Caco-2 (cell line): ENCODE measurements around the gene KDM6A. TPM values are rescaled to one million over a fixed set of nuclear protein-coding genes. Genes with fewer than 3 reads are reported as not detected.

Experiments used
- BruUV-seq: library from RNA; stranded (reverse); fragments of 400-500 nt; replicated peaks from 2 replicates; lab custom pipeline; 2021; lab: Mats Ljungman, UMichigan
- CTCF ChIA-PET: fragments of 300-600 bp; sonication (Branson Sonifier 250); formaldehyde crosslinking; loops from one replicate; lab custom pipeline; 2022; ENCODE audit warnings: antibody characterized with exemption; lab: Charles Lee
- POLR2A ChIA-PET: fragments of 300-600 bp; sonication (Branson Sonifier 250); formaldehyde crosslinking; loops from one replicate; lab custom pipeline; 2022; ENCODE audit warnings: antibody characterized with exemption; lab: Charles Lee
- DNase-seq, 2 experiments: peaks; one replicate each; pipeline versions ENCODE4 v3.0.0 to v3.0.0-alpha.2; 2020 to 2022
- H3K27me3 ChIP-seq: replicated peaks from 2 replicates; pipeline ENCODE4 v1.6.0; 2011; ENCODE audit warnings: low read length; ENCODE audit not compliant: control insufficient read depth, insufficient read depth
- H3K36me3 ChIP-seq: 2 replicates; pipeline ENCODE4 v1.5.1; 2011; ENCODE audit warnings: low read length; ENCODE audit not compliant: control insufficient read depth, insufficient read depth
- H3K4me1 ChIP-seq: fragments of 250-450 bp; sonication (Bioruptor Pico); 2 replicates; pipeline ENCODE4 v1.5.1; 2020; ENCODE audit warnings: mild to moderate bottlenecking
- H3K4me3 ChIP-seq: 2 replicates; pipeline ENCODE4 v1.5.1; 2011; ENCODE audit warnings: low read depth, mild to moderate bottlenecking, control low read depth, low read length
- H3K9me3 ChIP-seq: fragments of 250-450 bp; sonication (Bioruptor Pico); 2 replicates; pipeline ENCODE4 v1.5.1; 2020; ENCODE audit warnings: mild to moderate bottlenecking, moderate library complexity
- H3K27ac Mint-ChIP-seq: one replicate; pipeline ENCODE4 v1.8.0; 2022; ENCODE audit warnings: mixed read lengths; ENCODE audit not compliant: unreplicated experiment
- H3K27me3 Mint-ChIP-seq: one replicate; pipeline ENCODE4 v1.8.0; 2022; ENCODE audit warnings: mixed read lengths; ENCODE audit not compliant: insufficient read depth, unreplicated experiment
- H3K36me3 Mint-ChIP-seq: one replicate; pipeline ENCODE4 v1.8.0; 2022; ENCODE audit warnings: mild to moderate bottlenecking, mixed read lengths; ENCODE audit not compliant: insufficient read depth, unreplicated experiment
- H3K4me1 Mint-ChIP-seq: one replicate; pipeline ENCODE4 v1.8.0; 2022; ENCODE audit warnings: low read depth, mixed read lengths; ENCODE audit not compliant: unreplicated experiment
- H3K4me3 Mint-ChIP-seq: one replicate; pipeline ENCODE4 v1.8.0; 2022; ENCODE audit warnings: mild to moderate bottlenecking, moderate library complexity, mixed read lengths; ENCODE audit not compliant: unreplicated experiment
- H3K9me3 Mint-ChIP-seq: one replicate; pipeline ENCODE4 v1.8.0; 2022; ENCODE audit warnings: mixed read lengths; ENCODE audit not compliant: unreplicated experiment
- CTCF ChIP-seq, 2 experiments: fragments of 200-600 bp in 1 of 2; IDR thresholded peaks; 1 replicate in 1 of 2; 2 replicates in 1 of 2; pipeline versions ENCODE4 v1.5.1 to v1.8.0; 2011 to 2022; ENCODE audit warnings: antibody characterized with exemption in 1 of 2, control low read depth in 1 of 2, inconsistent platforms in 1 of 2, low read depth in 1 of 2, low read length in 1 of 2, mild to moderate bottlenecking in 1 of 2, moderate library complexity in 1 of 2; ENCODE audit not compliant: insufficient read depth in 1 of 2, severe bottlenecking in 1 of 2, unreplicated experiment in 1 of 2
- intact Hi-C: fragments of 100-400 bp; cut with micrococcal nuclease; formaldehyde crosslinking; loops from one replicate; pipeline ENCODE4 v1.10.0; 2022; ENCODE audit not compliant: unreplicated experiment
- total RNA-seq: library from RNA; stranded (reverse); gene quantifications from 2 replicates; pipeline ENCODE4 v1.2.3, GENCODE V29; 2022

KDM6A gene
- total RNA-seq, 1 experiment from 2014 or later, result 34.2 TPM

GRCh38 chrX:44891642-44892041 lies 18.7 kb downstream of the KDM6A start:
- no peak for TF ChIP-seq CTCF (IDR thresholded peaks at IDR 0.05; ENCODE audit: insufficient read depth in 1 of 2, low read depth in 1 of 2, low read length in 1 of 2, severe bottlenecking in 1 of 2, unreplicated experiment in 1 of 2)

GRCh38 chrX:44896876-44897186 lies 23.8 kb downstream of the KDM6A start:
- CTCF ChIA-PET, result interaction anchor here (0.6 kb wide), 1 partner anchor 173 kb away, joined by 5 read pairs; no protein-coding TSS in a partner anchor
- BruUV-seq, result no TSS peak
- H3K27ac Mint-ChIP-seq, result no peak overlapping the region
- Histone ChIP-seq H3K9me3 (no peaks in the 10 kb centered on the region), H3K4me1 (no peaks in the 10 kb centered on the region), H3K27me3 (no peaks in the 10 kb centered on the region), H3K4me3 (no peak overlapping the region), H3K36me3 (no peaks in the 10 kb centered on the region)
- no peak for DNase-seq
- TF ChIP-seq CTCF (IDR thresholded peaks at IDR 0.05; ENCODE audit: insufficient read depth in 1 of 2, low read depth in 1 of 2, low read length in 1 of 2, severe bottlenecking in 1 of 2, unreplicated experiment in 1 of 2), result no peak
- intact Hi-C loops, result no loop called here
- no peak overlapping the region for H3K4me3 Mint-ChIP-seq
- no peaks in the 10 kb centered on the region for H3K9me3 Mint-ChIP-seq
- no peaks in the 10 kb centered on the region for H3K27me3 Mint-ChIP-seq
- H3K4me1 Mint-ChIP-seq, result peaks cover 5% of the 10 kb centered on the region
- POLR2A ChIA-PET, result interaction anchor here (0.6 kb wide), 2 partner anchors 24 to 154 kb away, joined by 4 to 6 read pairs; partner anchors contain the start of gene KDM6A
- peaks cover 5% of the 10 kb centered on the region for H3K36me3 Mint-ChIP-seq

More at GRCh38 chrX:44891642-44892041, 18.7 kb downstream of the KDM6A start:
- Mint-ChIP-seq H3K27me3 (no peaks in the 10 kb centered on the region), H3K4me3 (no peak overlapping the region), H3K4me1 (peaks cover 5% of the 10 kb centered on the region), H3K36me3 (peaks cover 5% of the 10 kb centered on the region), H3K9me3 (no peaks in the 10 kb centered on the region), H3K27ac (no peak overlapping the region)
- CTCF ChIA-PET, result no interaction called here
- no peaks in the 10 kb centered on the region for H3K9me3 ChIP-seq
- DNase-seq, result no peak
- H3K4me3 ChIP-seq, result no peak overlapping the region
- H3K36me3 ChIP-seq, result no peaks in the 10 kb centered on the region
- POLR2A ChIA-PET, result no interaction called here
- intact Hi-C loops, result no loop called here
- no peaks in the 10 kb centered on the region for H3K4me1 ChIP-seq
- no TSS peak for BruUV-seq
- H3K27me3 ChIP-seq, result no peaks in the 10 kb centered on the region

GRCh38 chrX:44897539-44897938 lies 24.6 kb downstream of the KDM6A start:
- Histone ChIP-seq H3K27me3 (no peaks in the 10 kb centered on the region), H3K9me3 (no peaks in the 10 kb centered on the region), H3K4me1 (no peaks in the 10 kb centered on the region), H3K4me3 (no peak overlapping the region), H3K36me3 (no peaks in the 10 kb centered on the region)
- Mint-ChIP-seq H3K36me3 (peaks cover 5% of the 10 kb centered on the region), H3K4me1 (peaks cover 5% of the 10 kb centered on the region), H3K4me3 (no peak overlapping the region), H3K9me3 (no peaks in the 10 kb centered on the region), H3K27me3 (no peaks in the 10 kb centered on the region), H3K27ac (no peak overlapping the region)
- intact Hi-C loops, result no loop called here
- no TSS peak for BruUV-seq
- ChIA-PET CTCF (no interaction called here), POLR2A (interaction anchor here (0.5 kb wide), 1 partner anchor 25 kb away, joined by 5 read pairs; the partner anchor contains the start of gene KDM6A)
- TF ChIP-seq CTCF (IDR thresholded peaks at IDR 0.05; ENCODE audit: insufficient read depth in 1 of 2, low read depth in 1 of 2, low read length in 1 of 2, severe bottlenecking in 1 of 2, unreplicated experiment in 1 of 2), result no peak
- DNase-seq, result no peak
